NCI-H510A (cell line): ENCODE data around the gene GRID2.
"Not testable (repeated sequence)": the region's sequence is repeated elsewhere in the genome, so short reads cannot be mapped to it uniquely, and the experiment has no call there.

ENCODE experiments used
- DNase-seq: peaks from one replicate; lab custom pipeline; 2025; lab: John Stamatoyannopoulos, UW

Gene GRID2

GRCh38 chr4:93187892-93188291, 884.1 kb downstream of the GRID2 start:
- DNase-seq = no peak

GRCh38 chr4:93199492-93199891, 895.7 kb downstream of the GRID2 start:
- peak; percentile 29 for DNase-seq

DNA sequence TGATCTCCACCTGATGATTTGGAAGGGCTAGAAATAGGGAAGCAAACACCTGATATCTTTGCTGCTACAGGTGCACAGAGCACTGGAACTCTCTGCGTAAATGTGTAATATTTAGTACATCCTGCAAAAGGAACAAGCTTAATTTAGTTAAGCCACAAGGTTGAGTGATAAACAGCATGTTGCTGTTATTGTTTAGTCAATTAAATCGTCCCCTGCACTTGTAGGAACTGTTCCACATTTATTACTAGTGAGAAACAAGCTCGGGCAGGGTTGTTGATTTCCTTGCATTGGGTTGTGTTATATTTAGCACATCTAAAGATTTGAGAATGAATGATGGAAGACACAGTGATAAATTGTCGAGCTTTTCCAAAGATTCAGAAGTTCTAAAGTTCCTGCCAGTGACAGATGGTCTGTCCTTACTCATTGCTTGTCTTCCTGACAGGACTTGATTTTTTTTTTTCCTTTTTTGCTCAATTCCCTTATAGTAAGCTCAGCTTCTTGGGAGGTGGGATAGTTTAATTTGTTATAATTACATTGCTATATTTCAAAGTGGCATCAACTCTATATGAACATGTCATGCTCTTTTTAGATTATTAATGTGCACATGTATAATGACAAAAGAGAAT, 897.8 kb downstream of the GRID2 start:
- no peak for DNase-seq

DNA sequence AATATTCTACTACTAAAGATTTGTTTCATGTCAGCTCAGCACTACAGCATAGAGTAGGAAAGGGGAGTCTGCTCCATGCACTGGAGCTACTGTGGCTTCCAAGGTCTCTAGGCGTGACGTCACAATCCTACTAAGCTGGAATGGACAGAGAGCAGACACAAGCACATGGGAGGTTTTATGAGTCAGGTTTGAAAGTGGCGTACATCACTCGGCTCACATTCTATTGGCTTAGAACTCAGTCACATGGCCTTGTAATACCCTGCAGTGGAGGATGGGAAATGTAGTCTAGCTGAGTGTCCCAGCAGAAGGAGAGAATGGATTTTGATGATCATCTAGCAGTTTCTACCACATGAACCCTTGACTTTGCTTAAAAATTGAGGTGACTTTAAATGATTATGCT, 899.9 kb downstream of the GRID2 start:
- DNase-seq = no peak

DNA sequence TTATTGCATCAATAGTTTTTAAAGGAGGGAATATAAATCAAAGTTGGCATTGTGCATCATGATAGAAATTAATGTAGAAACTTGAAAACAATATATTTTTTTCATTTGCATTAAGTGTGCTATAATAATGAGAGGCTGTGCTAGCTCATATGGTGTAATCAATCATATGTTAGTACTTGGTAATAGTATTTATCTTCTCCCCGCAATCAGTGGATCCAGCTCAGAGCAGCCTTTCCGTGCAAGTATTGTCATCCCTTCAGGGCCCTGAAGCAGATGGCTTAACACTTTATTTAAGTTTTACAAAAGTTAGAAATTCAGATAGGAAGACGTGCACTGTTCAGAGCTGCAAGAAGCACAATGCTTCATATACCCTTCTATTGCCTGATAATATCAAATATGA, 908.5 kb downstream of the GRID2 start:
- no peak for DNase-seq

GRCh38 chr4:93216646-93217045, 912.9 kb downstream of the GRID2 start:
- DNase-seq = no peak

- DNase-seq = no peak
These were observed 913.7 kb downstream of the GRID2 start for GRCh38 chr4:93217431-93217830.

DNA sequence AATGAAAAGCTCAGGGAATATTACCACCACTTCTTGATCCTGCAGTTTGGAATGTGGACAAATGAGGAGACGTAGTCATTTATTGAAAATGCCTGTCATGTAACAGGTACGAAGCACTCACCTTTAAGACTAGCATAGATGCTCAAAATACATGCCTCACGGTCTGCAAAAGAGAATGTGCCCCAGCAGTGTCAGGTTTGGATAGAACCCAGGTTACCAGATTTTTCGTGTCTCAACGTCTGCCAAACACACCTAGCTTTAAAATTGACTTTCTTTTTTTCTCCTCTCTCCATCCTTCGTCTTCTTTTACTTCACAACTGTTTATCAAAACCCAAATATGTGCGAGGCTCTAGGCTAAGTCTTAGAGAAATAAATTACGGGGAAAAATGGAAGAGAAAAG, 918.0 kb downstream of the GRID2 start:
- no peak for DNase-seq

GRCh38 chr4:93228021-93228420, 924.3 kb downstream of the GRID2 start:
- no peak for DNase-seq

- no peak for DNase-seq
These were observed 929.1 kb downstream of the GRID2 start for GRCh38 chr4:93232883-93233282.

DNA sequence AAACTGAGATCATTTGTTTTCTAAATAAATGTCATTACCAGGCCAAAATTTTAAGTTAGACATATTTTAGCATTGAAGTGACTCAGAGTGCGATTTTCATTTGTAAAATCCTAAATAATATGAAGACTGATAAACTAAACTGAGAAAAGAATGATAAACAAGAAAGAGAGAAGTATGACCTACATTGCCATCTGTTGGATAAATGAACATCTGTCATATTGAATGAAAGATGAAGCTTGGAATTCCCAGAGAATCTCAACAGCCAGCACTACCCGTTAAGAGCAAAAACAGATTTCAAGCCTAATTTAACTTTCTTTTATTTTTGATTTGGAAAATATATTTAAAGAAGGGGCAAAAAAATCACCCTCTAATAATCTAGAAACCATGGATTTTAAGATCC, 933.8 kb downstream of the GRID2 start:
- DNase-seq = no peak

DNA sequence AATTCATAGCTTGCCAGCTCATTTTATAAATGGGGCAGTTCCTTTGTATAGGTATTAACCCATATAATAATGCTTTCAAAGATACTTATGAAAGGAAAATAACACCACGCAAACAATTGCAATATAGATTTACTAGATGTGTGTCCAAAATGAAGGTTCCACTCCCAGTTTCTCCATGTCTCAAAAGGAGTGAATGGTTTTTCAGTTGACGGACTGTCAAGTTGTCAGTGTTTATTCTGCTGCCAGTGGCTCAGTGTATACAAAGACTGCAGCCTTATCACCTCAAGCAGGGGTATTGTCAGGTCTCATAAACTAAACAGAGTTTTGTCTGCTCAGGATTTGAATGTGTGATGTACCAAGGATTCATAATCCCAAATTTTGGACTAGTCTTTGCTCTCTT, 939.5 kb downstream of the GRID2 start:
- DNase-seq = no peak

GRCh38 chr4:93261207-93261606, 957.4 kb downstream of the GRID2 start:
- no peak for DNase-seq

DNA sequence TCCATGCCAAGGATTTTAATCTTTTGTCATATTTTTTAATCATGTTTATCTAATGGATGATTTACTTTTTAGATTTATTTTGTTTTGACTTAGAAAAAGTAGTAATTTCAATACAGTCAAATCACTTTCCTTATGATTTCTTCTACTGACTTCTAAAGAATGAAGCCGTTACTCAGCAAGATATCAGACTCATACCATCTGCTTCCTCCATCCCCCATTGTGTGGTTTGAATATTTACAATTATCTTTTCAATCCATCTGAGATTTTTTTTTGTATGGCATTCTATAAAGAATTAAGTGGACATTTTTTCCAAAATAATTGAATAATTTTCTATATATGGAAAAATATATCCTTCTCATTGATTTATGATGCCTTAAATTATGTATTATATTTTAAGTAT, 959.4 kb downstream of the GRID2 start:
- DNase-seq = no peak

- DNase-seq = no peak
These were observed 964.0 kb downstream of the GRID2 start for GRCh38 chr4:93267747-93268146.

DNA sequence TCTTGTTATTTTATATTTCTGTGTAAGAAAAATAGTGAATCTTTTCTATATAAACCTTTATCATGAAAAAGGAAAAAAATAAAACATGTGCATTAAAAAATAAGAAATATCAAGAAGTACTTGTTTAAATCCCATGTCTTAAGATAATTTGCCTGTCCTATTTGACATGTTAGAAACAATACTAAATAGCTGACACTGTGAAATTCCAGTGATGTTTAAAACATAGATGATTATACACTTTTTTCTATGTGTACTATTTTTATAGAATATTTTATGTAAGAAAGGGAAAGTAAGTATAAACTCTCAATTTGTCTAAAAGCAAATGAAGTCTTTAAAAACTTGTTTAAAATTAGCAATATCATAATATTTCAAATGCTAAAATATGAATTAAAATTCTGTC, 981.6 kb downstream of the GRID2 start:
- DNase-seq = no peak

- DNase-seq = no peak
These were observed 985.5 kb downstream of the GRID2 start for GRCh38 chr4:93289241-93289640.

GRCh38 chr4:93289831-93290230, 986.1 kb downstream of the GRID2 start:
- DNase-seq = no peak

- DNase-seq = no peak
These were observed 995.4 kb downstream of the GRID2 start for GRCh38 chr4:93299118-93299517.

DNA sequence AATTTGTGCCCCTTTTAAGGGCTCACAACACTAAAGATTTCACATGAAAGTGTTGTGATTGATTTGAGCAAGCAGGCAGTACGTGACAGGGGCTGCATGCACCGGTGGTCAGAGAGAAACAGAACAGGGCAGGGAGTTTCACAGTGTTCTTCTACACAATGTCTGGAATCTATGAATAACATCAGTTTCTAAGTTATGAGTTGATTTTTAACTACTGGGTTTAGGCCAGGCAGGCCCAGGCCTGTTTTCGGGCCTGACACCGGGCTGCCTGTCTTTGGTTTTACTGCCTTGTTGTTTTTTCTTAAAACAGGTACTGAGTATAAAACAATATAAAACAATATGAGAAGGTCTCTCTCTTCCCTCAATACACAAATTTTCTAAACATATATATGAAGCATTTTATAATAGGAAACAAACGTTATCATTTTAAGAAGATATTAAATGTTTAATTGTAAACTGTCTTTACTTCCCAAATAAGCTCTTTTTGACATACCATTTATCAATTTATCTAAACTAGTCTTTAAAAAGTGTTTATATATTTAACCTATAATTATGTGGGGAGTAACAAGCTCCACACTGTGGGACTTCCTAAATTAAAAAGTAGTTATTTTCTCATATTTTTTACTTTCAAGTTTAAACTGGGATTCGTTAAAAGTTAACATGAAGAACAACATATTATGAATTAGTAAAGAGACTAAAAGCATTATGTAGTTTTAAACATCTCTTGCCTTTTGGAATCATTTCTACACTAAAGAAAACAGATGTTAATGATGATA, 997.2 kb downstream of the GRID2 start:
- not testable (repeated sequence) for DNase-seq

DNA sequence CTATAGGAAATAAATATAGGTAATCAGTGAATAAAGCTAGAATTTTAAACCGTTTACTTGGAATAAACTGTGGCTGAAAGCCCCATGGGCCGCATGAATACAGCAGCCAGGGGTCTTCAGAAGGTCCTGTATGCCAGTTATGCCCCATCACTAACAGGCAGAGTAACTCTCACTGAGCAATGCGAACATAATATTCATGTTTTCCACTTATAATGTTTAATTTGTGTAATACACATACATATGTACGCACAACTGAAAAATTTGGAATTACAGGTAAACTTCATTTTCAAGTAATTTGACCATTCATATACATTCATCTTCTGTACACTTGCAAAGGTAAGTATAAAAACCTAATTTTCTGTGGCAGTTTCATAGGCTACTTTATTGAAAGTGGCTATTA, 998.5 kb downstream of the GRID2 start:
- DNase-seq = no peak

DNA sequence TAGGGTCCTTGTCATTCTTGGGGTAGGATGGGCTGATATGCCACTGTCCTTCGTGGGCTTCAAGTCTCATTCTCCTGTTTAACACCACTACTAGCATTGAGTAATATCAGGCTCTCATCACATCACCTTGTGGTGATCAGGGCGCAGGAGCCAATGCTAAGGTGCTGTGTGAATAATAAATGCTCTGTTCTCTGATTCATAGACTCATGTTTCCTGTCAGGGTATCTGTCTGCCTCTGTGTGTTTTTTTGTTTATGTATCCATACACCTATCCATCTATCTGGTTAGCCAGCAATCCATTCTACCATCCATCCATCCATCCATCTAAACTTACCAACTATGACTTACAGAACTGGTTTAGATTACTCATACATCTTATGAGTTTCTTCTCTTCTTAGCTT, 999.7 kb downstream of the GRID2 start:
- no peak for DNase-seq

DNA sequence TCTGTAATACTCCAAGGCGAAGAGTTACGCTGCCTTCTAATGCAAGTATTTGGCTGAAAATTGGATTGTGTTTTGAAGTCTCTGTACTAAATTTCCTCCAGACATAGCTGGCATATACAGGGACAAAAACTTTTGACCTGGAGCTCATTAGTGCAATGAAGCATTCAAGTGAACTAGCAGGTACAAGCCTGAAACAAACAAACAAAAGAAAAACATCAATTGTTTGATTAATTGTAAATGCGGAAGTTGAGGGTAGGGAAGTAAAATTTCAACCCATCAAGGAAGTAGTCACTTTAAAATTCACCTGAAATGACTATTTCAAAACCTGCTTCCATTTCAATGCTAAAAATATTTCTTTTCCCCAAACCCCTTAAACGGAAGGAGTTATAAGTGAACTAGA, 1008.5 kb downstream of the GRID2 start:
- no peak for DNase-seq

- DNase-seq = no peak
These were observed 1009.4 kb downstream of the GRID2 start for GRCh38 chr4:93313197-93313596.
